CD4-positive, alpha-beta T cell (primary cell): ENCODE measurements around the gene CTTNBP2NL. TPM values are rescaled to one million over a fixed set of nuclear protein-coding genes. Genes with fewer than 3 reads are reported as not detected.

Experiments used
- ATAC-seq: fragments of 200-7000 bp; cut with Tn5 transposase; one replicate; pipeline ENCODE4 v1.10.0; 2022; ENCODE audit warnings: mild to moderate bottlenecking; ENCODE audit not compliant: poor library complexity
- CTCF ChIA-PET: fragments of 350-600 bp; sonication (Branson Sonifier 250); formaldehyde crosslinking; loops from one replicate; lab custom pipeline; 2021; ENCODE audit warnings: antibody characterized with exemption, inconsistent platforms; lab: Charles Lee
- POLR2A ChIA-PET: fragments of 350-600 bp; sonication (Branson Sonifier 250); formaldehyde crosslinking; loops from one replicate; lab custom pipeline; 2021; ENCODE audit warnings: antibody characterized with exemption, inconsistent platforms; lab: Charles Lee
- DNase-seq, 14 experiments: peaks; one replicate each; pipeline ENCODE4 v3.0.0-alpha.2; 2013 to 2020; ENCODE audit warnings: mixed read lengths in 2 of 14
- H3K27ac ChIP-seq, 2 donors: one replicate each; pipeline versions ENCODE4 v1.5.1 to v1.7.0; 2013; ENCODE audit warnings: low read length in 2 of 2, low read depth in 1 of 2, mild to moderate bottlenecking in 1 of 2
- H3K27me3 ChIP-seq, 2 experiments: 1 replicate in 1 of 2; 2 replicates in 1 of 2; pipeline versions ENCODE4 v1.6.1 to v1.7.0; 2013; ENCODE audit warnings: low read length in 2 of 2, control low read depth in 1 of 2, mild to moderate bottlenecking in 1 of 2, moderate library complexity in 1 of 2; ENCODE audit not compliant: insufficient read depth in 2 of 2, control insufficient read depth in 1 of 2
- H3K36me3 ChIP-seq: one replicate; pipeline ENCODE4 v1.6.1; 2013; ENCODE audit warnings: low read length, control low read depth; ENCODE audit not compliant: insufficient read depth
- H3K4me1 ChIP-seq: one replicate; pipeline ENCODE4 v1.6.1; 2013; ENCODE audit warnings: low read length, control low read depth; ENCODE audit not compliant: insufficient read depth
- H3K4me3 ChIP-seq: one replicate; pipeline ENCODE4 v1.5.1; 2013; ENCODE audit warnings: mild to moderate bottlenecking, low read length, moderate library complexity
- H3K9me3 ChIP-seq, 2 experiments: 1 replicate in 1 of 2; 2 replicates in 1 of 2; pipeline versions ENCODE4 v1.6.1 to v1.7.0; 2013; ENCODE audit warnings: low read length in 2 of 2, mild to moderate bottlenecking in 2 of 2, control low read depth in 1 of 2, moderate library complexity in 1 of 2; ENCODE audit not compliant: control insufficient read depth in 1 of 2, insufficient read depth in 1 of 2
- H3K27ac Mint-ChIP-seq: one replicate; pipeline ENCODE4 v1.8.0; 2020; ENCODE audit warnings: mixed read lengths
- H3K27me3 Mint-ChIP-seq: one replicate; pipeline ENCODE4 v1.8.0; 2021; ENCODE audit warnings: mixed read lengths
- H3K36me3 Mint-ChIP-seq: one replicate; pipeline ENCODE4 v1.8.0; 2021; ENCODE audit warnings: low read depth, mixed read lengths
- H3K4me1 Mint-ChIP-seq: one replicate; pipeline ENCODE4 v1.8.0; 2021; ENCODE audit warnings: low read depth, mixed read lengths
- H3K4me3 Mint-ChIP-seq: one replicate; pipeline ENCODE4 v1.8.0; 2020; ENCODE audit warnings: mild to moderate bottlenecking, mixed read lengths
- H3K9me3 Mint-ChIP-seq: one replicate; pipeline ENCODE4 v1.8.0; 2020; ENCODE audit warnings: mixed read lengths
- CTCF ChIP-seq: fragments of 200-600 bp; IDR thresholded peaks from one replicate; pipeline ENCODE4 v1.8.0; 2022; ENCODE audit warnings: antibody characterized with exemption, mild to moderate bottlenecking
- intact Hi-C, 2 experiments: fragments of 100-400 bp; cut with DNase I in 1 of 2; cut with micrococcal nuclease in 1 of 2; formaldehyde crosslinking; loops; one replicate each; pipeline versions ENCODE4 v1.15.1 to v1.9.0; 2023 to 2025; cut with DNase I, micrococcal nuclease
- total RNA-seq, 174 experiments: library from RNA in 2 of 174; stranded (reverse) in 2 of 174; gene quantifications; one replicate each; pipeline ENCODE4 v1.2.3 and lab custom pipeline; 2021 to 2026

CTTNBP2NL gene
- total RNA-seq, 2 experiments from 2014 or later: 0.14 to 0.25 TPM

GRCh38 chr1:112380356-112380755 is 15.7 kb upstream of the CTTNBP2NL start:
- peaks cover 9 to 24% of the 10 kb centered on the region in 2 experiments for H3K27me3 ChIP-seq
- no peak overlapping the region for H3K27ac ChIP-seq
- Mint-ChIP-seq H3K36me3 (no peaks in the 10 kb centered on the region), H3K27ac (no peak overlapping the region), H3K27me3 (peaks cover 68% of the 10 kb centered on the region), H3K4me3 (no peak overlapping the region), H3K4me1 (no peaks in the 10 kb centered on the region), H3K9me3 (no peaks in the 10 kb centered on the region)
- H3K4me1 ChIP-seq: no peaks in the 10 kb centered on the region
- POLR2A ChIA-PET: interaction anchor here (0.8 kb wide), 1 partner anchor 251 kb away, joined by 3 read pairs; no protein-coding TSS in a partner anchor
- intact Hi-C loops: no loop called here
- no peaks in the 10 kb centered on the region for H3K36me3 ChIP-seq
- H3K4me3 ChIP-seq: no peak overlapping the region
- TF ChIP-seq CTCF: no peak
- no peaks in the 10 kb centered on the region for H3K9me3 ChIP-seq
- ATAC-seq: no peak
- CTCF ChIA-PET: interaction anchor here (1.7 kb wide), 1 partner anchor 11 kb away, joined by 6 read pairs; no protein-coding TSS in a partner anchor
- no peak for DNase-seq

GRCh38 chr1:112381324-112382076 is 14.5 kb upstream of the CTTNBP2NL start:
- intact Hi-C loops: no loop called here
- H3K4me1 ChIP-seq: no peaks in the 10 kb centered on the region
- Mint-ChIP-seq H3K27ac (no peak overlapping the region), H3K36me3 (no peaks in the 10 kb centered on the region), H3K27me3 (peaks cover 60% of the 10 kb centered on the region), H3K4me3 (no peak overlapping the region), H3K9me3 (no peaks in the 10 kb centered on the region), H3K4me1 (no peaks in the 10 kb centered on the region)
- DNase-seq (no peak), ATAC-seq (no peak)
- H3K27me3 ChIP-seq: peaks cover 9 to 24% of the 10 kb centered on the region in 2 experiments
- H3K9me3 ChIP-seq: no peaks in the 10 kb centered on the region
- CTCF ChIA-PET: interaction anchor here (0.6 to 1.9 kb wide), 3 partner anchors 9 to 677 kb away, joined by 3 to 7 read pairs (median 6); no protein-coding TSS in a partner anchor
- no peak for TF ChIP-seq CTCF
- POLR2A ChIA-PET: interaction anchor here (0.8 kb wide), 2 partner anchors 9 to 250 kb away, joined by 3 read pairs; no protein-coding TSS in a partner anchor
- H3K27ac ChIP-seq: no peak overlapping the region
- no peaks in the 10 kb centered on the region for H3K36me3 ChIP-seq
- H3K4me3 ChIP-seq: no peak overlapping the region

DNA sequence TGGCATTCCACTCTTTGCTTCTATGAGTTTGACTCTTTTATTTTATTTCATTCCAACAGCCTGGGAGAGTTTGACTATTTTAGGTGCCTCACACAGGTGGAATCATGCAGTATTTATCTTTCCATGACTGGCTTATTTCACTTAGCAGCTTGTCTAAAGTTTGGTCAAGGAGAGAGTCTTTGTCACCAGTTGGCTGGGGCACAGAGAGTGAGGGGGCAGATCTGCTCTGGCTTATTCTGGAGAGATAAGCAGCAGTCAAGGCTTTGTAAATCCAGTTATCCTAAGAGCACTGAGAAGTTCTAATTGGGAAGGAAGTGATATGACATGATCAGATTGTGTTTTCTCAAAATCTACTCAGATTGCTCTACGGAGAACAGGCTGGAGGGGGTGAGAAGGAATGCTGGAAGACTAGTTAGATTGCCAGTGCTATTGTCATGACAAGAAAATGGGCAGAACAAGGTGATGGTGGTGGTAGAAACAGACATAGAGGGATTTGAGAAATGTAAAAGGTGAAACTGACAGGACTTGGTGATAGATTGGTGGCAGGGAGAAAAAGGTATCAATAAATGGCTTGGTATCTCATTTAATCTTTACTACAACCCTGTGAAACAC is 12.1 kb upstream of the CTTNBP2NL start:
- H3K27me3 ChIP-seq: peaks cover 9 to 27% of the 10 kb centered on the region in 2 experiments
- ATAC-seq: no peak
- H3K4me1 Mint-ChIP-seq: no peaks in the 10 kb centered on the region
- H3K27ac Mint-ChIP-seq: no peak overlapping the region
- ChIA-PET POLR2A (no interaction called here), CTCF (interaction anchor here (0.7 to 1.9 kb wide), 2 partner anchors 14 to 186 kb away, joined by 3 to 7 read pairs; no protein-coding TSS in a partner anchor)
- TF ChIP-seq CTCF: no peak
- H3K4me3 ChIP-seq: no peak overlapping the region
- H3K4me1 ChIP-seq: no peaks in the 10 kb centered on the region
- no peak overlapping the region for H3K27ac ChIP-seq
- H3K36me3 Mint-ChIP-seq: no peaks in the 10 kb centered on the region
- intact Hi-C loops: no loop called here
- no peaks in the 10 kb centered on the region for H3K9me3 Mint-ChIP-seq
- H3K9me3 ChIP-seq: no peaks in the 10 kb centered on the region
- H3K4me3 Mint-ChIP-seq: no peak overlapping the region
- no peaks in the 10 kb centered on the region for H3K36me3 ChIP-seq
- no peak for DNase-seq
- peaks cover 55% of the 10 kb centered on the region for H3K27me3 Mint-ChIP-seq
